Measurements from ENCODE around the gene SRPK2.
A peak's percentile ranks its signal among the peaks of the same experiment; 100 is the strongest.

Gene SRPK2

DNA sequence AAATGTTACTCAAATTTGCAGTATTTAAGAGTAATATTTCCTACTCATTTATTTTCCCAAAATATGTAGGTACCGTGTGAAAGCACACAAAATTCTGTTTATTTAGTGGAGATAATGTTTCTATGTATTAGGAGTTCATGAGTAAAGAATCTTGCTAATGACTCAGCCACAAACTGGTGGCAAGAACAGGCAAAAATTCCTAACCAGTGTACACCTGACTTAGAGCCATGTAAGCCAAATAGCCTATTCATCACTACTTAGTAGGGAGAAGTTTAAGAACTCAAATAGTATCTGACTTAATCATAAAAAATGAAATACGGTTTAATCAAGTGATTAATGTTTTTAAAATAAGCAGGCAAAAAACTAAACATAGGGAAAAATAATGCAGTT, 169.0 kb downstream of the SRPK2 start:
- Mint-ChIP-seq H3K4me3 (no peak overlapping the region), H3K9me3 (peaks cover 5% of the 10 kb centered on the region), H3K27ac (no peak overlapping the region), H3K4me1 (peaks cover 33% of the 10 kb centered on the region), H3K36me3 (ENCODE audit: low read depth) (peaks cover 11% of the 10 kb centered on the region), H3K27me3 (ENCODE audit: low read depth, poor library complexity) (peaks cover 6% of the 10 kb centered on the region)
- no peak for DNase-seq
- TF ChIP-seq, protein P1, sequence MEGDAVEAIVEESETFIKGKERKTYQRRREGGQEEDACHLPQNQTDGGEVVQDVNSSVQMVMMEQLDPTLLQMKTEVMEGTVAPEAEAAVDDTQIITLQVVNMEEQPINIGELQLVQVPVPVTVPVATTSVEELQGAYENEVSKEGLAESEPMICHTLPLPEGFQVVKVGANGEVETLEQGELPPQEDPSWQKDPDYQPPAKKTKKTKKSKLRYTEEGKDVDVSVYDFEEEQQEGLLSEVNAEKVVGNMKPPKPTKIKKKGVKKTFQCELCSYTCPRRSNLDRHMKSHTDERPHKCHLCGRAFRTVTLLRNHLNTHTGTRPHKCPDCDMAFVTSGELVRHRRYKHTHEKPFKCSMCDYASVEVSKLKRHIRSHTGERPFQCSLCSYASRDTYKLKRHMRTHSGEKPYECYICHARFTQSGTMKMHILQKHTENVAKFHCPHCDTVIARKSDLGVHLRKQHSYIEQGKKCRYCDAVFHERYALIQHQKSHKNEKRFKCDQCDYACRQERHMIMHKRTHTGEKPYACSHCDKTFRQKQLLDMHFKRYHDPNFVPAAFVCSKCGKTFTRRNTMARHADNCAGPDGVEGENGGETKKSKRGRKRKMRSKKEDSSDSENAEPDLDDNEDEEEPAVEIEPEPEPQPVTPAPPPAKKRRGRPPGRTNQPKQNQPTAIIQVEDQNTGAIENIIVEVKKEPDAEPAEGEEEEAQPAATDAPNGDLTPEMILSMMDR (IDR thresholded peaks at IDR 0.05): no peak

DNA sequence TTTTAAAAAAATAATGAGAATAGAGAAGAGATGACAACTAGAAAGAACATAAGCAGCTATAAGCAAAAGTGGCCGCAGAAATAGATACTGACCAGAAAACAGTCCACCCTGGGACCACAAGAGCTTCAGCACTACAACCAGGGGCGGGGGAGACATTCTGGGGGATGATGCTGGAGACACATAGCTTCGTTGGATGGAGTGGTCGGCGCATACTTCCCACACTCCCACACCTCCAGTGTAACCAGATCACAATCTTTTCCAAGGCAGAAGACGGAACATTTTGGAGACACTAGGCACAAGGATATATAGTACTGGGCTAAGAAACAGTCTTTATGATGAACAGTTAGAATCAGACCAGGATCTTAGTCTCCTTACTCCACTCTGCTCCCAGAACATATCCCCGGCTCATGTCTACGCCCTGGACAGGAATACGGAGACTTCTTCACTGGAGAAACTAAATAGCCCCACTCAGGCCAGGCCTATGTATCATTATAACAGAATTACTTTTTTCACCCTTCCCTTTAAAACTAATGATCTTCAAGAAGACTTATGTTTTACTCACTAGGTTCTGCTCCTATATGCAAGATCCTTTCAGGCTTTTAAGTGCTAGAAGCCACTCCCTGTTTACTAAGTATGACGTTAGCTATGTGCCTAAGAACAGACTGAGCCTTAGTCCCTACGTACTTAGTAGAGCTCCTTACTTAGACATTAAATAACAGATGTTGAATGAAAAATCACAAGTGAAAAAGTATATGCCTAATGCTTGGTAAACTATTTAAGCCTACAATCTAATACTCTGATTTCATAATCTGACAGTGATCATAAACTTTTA, 169.6 kb downstream of the SRPK2 start:
- H3K27ac Mint-ChIP-seq: peak overlapping the region; percentile 80
- TF ChIP-seq, protein P1 (IDR thresholded peaks at IDR 0.05): no peak

DNA sequence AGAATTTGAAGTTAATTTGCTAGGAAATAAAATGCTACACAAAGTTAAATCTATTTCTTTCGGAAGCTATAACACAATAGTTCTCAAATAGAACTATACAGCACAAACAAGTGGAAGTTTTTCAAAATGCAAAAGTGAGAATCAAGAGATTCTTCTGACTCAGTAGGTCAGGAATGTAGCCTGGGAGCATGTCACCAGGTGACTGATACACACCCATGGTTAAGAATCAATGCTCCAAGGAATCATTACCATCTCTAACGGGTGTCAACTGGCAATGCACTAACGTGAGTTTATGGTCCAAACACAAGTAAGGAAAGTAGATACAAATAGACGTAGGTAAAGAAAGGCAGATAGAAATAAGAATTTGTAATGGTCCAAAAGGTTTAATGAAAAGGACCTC, 170.5 kb downstream of the SRPK2 start:
- peaks cover 5% of the 10 kb centered on the region for H3K9me3 Mint-ChIP-seq
- no peak overlapping the region for H3K27ac Mint-ChIP-seq
- H3K4me1 Mint-ChIP-seq: peaks cover 27% of the 10 kb centered on the region
- H3K36me3 Mint-ChIP-seq (ENCODE audit: low read depth): peaks cover 11% of the 10 kb centered on the region
- no peak for DNase-seq
- TF ChIP-seq, protein P1 (IDR thresholded peaks at IDR 0.05): no peak
- H3K4me3 Mint-ChIP-seq: no peak overlapping the region
- H3K27me3 Mint-ChIP-seq (ENCODE audit: low read depth, poor library complexity): peaks cover 6% of the 10 kb centered on the region

More for the DNA sequence above, 169.6 kb downstream of the SRPK2 start:
- H3K27me3 Mint-ChIP-seq (ENCODE audit: low read depth, poor library complexity): peaks cover 6% of the 10 kb centered on the region
- DNase-seq: no peak
- H3K4me1 Mint-ChIP-seq: peaks cover 31% of the 10 kb centered on the region
- no peak overlapping the region for H3K4me3 Mint-ChIP-seq
- H3K9me3 Mint-ChIP-seq: peaks cover 5% of the 10 kb centered on the region
- peaks cover 11% of the 10 kb centered on the region for H3K36me3 Mint-ChIP-seq (ENCODE audit: low read depth)

DNA sequence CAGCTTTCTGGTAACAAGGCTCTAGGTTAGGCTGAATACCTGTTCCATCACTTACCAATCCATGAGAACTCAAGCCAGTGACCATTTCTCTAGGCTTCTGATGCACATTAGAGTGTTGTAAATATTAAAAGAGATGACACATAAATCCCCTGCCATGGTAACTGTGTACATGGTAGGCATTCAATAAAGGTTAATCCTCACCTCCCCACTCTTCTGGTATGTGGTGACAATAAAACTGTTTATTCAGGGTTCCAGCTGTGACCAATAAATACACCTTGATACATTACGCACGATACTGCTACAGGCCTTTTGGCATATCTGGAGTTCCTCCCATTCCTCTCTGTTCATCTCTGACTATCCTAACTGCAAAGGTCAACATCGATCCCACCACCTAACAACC, 171.9 kb downstream of the SRPK2 start:
- Mint-ChIP-seq H3K27ac (no peak overlapping the region), H3K9me3 (peaks cover 5% of the 10 kb centered on the region), H3K27me3 (ENCODE audit: low read depth, poor library complexity) (peaks cover 6% of the 10 kb centered on the region), H3K4me3 (no peak overlapping the region), H3K36me3 (ENCODE audit: low read depth) (peaks cover 18% of the 10 kb centered on the region), H3K4me1 (peaks cover 18% of the 10 kb centered on the region)
- DNase-seq: no peak
- TF ChIP-seq, protein P1 (IDR thresholded peaks at IDR 0.05): no peak

DNA sequence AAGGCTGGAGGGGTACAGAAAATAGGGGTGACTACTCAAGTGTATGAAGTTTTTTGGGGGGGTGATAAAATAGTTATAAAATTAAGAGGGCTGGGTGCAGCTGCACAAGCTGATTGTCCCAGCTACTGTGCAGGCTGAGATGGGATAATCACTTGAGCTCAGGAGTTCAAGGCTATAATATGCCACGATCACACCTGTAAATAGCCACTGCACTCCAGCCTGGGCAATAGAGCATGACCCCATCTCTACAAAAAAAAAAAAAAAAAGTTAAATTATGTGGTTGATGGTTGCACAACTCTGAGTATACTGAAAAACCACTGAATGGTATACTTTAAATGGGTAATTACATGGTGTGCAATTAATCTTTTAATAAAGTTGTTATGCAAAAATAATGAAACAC, 172.9 kb downstream of the SRPK2 start:
- Mint-ChIP-seq H3K4me3 (no peak overlapping the region), H3K27ac (no peak overlapping the region), H3K4me1 (peaks cover 18% of the 10 kb centered on the region), H3K36me3 (ENCODE audit: low read depth) (peaks cover 19% of the 10 kb centered on the region), H3K27me3 (ENCODE audit: low read depth, poor library complexity) (peaks cover 3% of the 10 kb centered on the region), H3K9me3 (peaks cover 10% of the 10 kb centered on the region)
- DNase-seq: no peak
- TF ChIP-seq, protein P1 (IDR thresholded peaks at IDR 0.05): no peak

DNA sequence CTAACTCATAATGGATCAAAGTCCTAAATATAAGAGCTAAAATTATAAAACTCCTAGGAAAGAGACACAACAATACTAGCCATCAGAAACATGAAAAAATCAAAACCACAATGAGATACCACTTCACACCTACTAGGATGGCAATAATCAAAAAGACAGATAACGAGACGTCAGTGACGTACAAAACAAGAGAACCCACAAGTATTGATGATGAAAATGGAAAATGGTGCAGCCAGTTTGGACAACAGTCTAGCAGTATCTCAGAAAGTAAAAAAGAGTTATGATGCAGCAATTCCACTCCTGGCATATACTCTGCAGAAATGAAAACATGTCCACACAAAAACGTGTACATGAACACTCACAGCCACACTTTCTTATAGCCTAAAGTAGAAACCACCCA, 173.5 kb downstream of the SRPK2 start:
- Mint-ChIP-seq H3K9me3 (peaks cover 11% of the 10 kb centered on the region), H3K4me3 (no peak overlapping the region), H3K4me1 (peaks cover 25% of the 10 kb centered on the region), H3K27me3 (ENCODE audit: low read depth, poor library complexity) (peaks cover 3% of the 10 kb centered on the region), H3K27ac (no peak overlapping the region), H3K36me3 (ENCODE audit: low read depth) (peaks cover 19% of the 10 kb centered on the region)
- DNase-seq: no peak
- TF ChIP-seq, protein P1 (IDR thresholded peaks at IDR 0.05): no peak
